Measurements from ENCODE around the gene CA11.

The CA11 gene

GRCh38 chr19:48674216-48674809 lies 28.3 kb upstream of the CA11 start:
- H3K4me3 ChIP-seq (replicated peaks in 1 of 2; ENCODE audit: low read depth in 2 of 2, low read length in 2 of 2), result no peak overlapping the region
- TF ChIP-seq CTCF (IDR thresholded peaks at IDR 0.05; ENCODE audit: low read depth, low read length), result no peak
- no peak for DNase-seq (ENCODE audit: low read depth in 2 of 2)

- TF ChIP-seq CTCF (IDR thresholded peaks at IDR 0.05; ENCODE audit: low read depth, low read length), result no peak
- H3K4me3 ChIP-seq (replicated peaks in 1 of 2; ENCODE audit: low read depth in 2 of 2, low read length in 2 of 2), result no peak overlapping the region
- no peak for DNase-seq (ENCODE audit: low read depth in 2 of 2)
Measured at GRCh38 chr19:48673436-48674100, 27.6 kb upstream of the CA11 start.

GRCh38 chr19:48672994-48673393 lies 27.0 kb upstream of the CA11 start, which contains the start of gene NTN5:
TSS of gene NTN5 (minus strand) at chr19:48673017. CDS start at chr19:48670986, 2,031 bp downstream.
- no peak for TF ChIP-seq CTCF (IDR thresholded peaks at IDR 0.05; ENCODE audit: low read depth, low read length)
- DNase-seq (ENCODE audit: low read depth in 2 of 2), result no peak
- no peak within 1 kb of the TSS for H3K4me3 ChIP-seq (replicated peaks in 1 of 2; ENCODE audit: low read depth in 2 of 2, low read length in 2 of 2)

- TF ChIP-seq CTCF (IDR thresholded peaks at IDR 0.05; ENCODE audit: low read depth, low read length), result no peak
- DNase-seq (ENCODE audit: low read depth in 2 of 2), result no peak
Measured at GRCh38 chr19:48671446-48671995, 25.5 kb upstream of the CA11 start.

GRCh38 chr19:48670699-48671445 lies 24.9 kb upstream of the CA11 start:
- no peak for DNase-seq (ENCODE audit: low read depth in 2 of 2)
- no peak for TF ChIP-seq CTCF (IDR thresholded peaks at IDR 0.05; ENCODE audit: low read depth, low read length)
- no peak overlapping the region for H3K4me3 ChIP-seq (replicated peaks in 1 of 2; ENCODE audit: low read depth in 2 of 2, low read length in 2 of 2)

More at GRCh38 chr19:48671446-48671995, 25.5 kb upstream of the CA11 start:
- no peak overlapping the region for H3K4me3 ChIP-seq (replicated peaks in 1 of 2; ENCODE audit: low read depth in 2 of 2, low read length in 2 of 2)

- H3K4me3 ChIP-seq (replicated peaks in 1 of 2; ENCODE audit: low read depth in 2 of 2, low read length in 2 of 2), result no peak overlapping the region
- no peak for DNase-seq (ENCODE audit: low read depth in 2 of 2)
- no peak for TF ChIP-seq CTCF (IDR thresholded peaks at IDR 0.05; ENCODE audit: low read depth, low read length)
Measured at GRCh38 chr19:48669903-48670668, 24.1 kb upstream of the CA11 start.
